ENCODE data around the gene NCOA3.
"Not testable (repeated sequence)": the region's sequence is repeated elsewhere in the genome, so short reads cannot be mapped to it uniquely, and the experiment has no call there.

Gene NCOA3

GRCh38 chr20:47541355-47541922 lies 39.8 kb downstream of the NCOA3 start:
- DNase-seq: no peak

DNA sequence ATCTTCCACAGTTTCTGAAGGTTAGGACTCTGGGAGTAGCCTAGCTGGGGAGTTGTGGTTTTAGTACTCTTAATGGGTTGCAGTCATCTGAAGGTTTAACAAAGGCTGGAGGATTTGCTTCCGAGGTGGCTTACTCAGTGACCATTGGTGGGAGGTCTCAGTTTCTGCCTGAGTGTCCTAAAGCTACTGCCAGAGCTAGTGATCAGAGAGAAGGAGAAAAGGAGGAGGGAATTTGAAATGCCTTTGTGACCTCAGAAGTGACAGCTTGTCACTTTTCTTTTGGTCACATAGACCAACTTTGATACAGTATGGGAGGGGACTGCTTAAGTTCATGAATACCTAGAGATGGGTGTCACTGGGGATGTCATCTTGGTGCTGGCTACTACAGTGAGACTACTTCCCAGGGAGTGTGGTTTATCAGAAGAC lies 41.3 kb downstream of the NCOA3 start:
- no peak for DNase-seq

GRCh38 chr20:47544240-47544639 lies 42.6 kb downstream of the NCOA3 start:
- no peak for DNase-seq

- DNase-seq: no peak
Observed at GRCh38 chr20:47544852-47545251, 43.2 kb downstream of the NCOA3 start.

GRCh38 chr20:47545499-47545898 lies 43.8 kb downstream of the NCOA3 start:
- no peak for DNase-seq

DNA sequence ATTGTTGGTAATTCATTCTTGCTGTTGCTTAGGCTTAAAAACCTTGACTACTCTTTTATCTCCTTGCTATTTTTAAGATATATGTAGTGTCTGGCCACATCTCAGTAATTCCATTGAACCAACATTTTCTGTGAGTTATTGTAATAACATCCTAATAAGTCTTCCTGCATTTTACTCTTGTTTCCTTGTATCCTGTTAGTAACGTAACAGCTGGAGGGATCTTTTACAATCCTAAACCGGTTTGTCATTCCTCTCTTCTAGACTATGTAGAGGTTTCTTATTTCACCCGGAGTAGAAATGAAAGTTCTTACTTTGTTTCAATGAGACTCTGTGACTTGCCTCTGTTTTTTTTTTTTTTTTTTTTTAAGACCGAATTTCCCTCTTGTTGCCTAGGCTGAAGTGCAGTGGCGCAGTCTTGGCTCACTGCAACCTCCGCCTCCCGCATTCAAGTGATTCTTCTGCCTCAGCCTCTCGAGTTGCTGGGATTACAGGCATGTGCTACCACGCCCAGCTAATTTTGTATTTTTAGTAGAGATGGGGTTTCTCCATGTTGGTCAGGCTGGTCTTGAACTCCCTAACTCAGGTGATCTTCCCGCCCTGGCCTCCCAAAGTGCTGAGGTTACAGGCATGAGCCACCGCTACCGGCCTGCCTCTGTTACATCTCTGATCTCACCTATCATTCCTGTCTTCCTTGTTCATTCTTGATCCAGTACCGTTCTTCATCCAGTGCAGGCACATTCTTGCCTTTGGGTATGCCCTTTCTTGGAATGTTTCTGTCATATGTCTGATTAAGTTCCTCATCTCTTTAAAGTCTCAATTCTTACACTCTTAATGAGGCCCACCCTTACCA lies 44.7 kb downstream of the NCOA3 start:
- peak; percentile 56 for DNase-seq

DNA sequence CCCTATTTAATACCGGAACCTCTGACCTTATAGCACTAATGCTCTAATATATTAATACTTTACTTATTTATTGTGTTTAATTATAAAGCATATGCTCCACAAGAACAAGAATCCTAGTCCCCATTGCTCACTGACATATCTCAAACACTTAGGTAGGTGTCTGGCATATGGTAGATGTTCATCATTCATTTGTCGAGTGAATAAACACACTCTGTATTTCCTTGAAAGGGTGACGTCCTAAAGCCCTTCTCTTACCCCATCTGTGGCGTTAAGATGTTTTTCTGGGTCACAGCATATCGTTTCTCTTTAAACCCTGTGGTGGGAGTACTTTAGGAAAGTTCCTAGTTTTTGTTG lies 45.3 kb downstream of the NCOA3 start:
- no peak for DNase-seq

GRCh38 chr20:47549671-47550070 lies 48.0 kb downstream of the NCOA3 start:
- DNase-seq: no peak

- no peak for DNase-seq
Observed at GRCh38 chr20:47551222-47551621, 49.5 kb downstream of the NCOA3 start.

DNA sequence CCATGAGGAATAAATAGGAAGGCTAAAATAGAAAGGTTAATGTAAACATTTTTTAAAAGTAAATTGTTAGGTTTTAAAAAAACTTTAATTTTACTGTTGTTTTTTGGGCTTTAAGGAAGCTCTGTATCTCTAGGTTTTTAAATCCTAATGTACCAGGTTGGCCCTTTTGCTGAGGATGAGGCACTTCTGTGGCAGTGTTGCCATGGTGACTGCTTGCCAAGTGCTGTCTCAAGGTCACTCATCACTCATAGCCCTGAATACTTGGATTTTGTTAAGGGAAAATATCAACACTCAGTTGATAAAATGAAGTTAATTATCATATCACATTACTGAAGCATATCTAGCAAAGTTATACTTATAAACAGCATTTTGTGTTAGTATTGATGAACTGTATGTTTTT lies 50.2 kb downstream of the NCOA3 start:
- DNase-seq: no peak

GRCh38 chr20:47552996-47553395 lies 51.3 kb downstream of the NCOA3 start:
- no peak for DNase-seq

GRCh38 chr20:47553594-47554235 lies 52.0 kb downstream of the NCOA3 start:
- not testable (repeated sequence) for DNase-seq

- DNase-seq: not testable (repeated sequence)
Observed at GRCh38 chr20:47554283-47554682, 52.6 kb downstream of the NCOA3 start.

- DNase-seq: no peak
Observed at GRCh38 chr20:47557218-47557617, 55.5 kb downstream of the NCOA3 start.

GRCh38 chr20:47557791-47558190 lies 56.1 kb downstream of the NCOA3 start:
- no peak for DNase-seq

GRCh38 chr20:47558295-47559066 lies 56.8 kb downstream of the NCOA3 start:
- DNase-seq: no peak

GRCh38 chr20:47559141-47559540 lies 57.5 kb downstream of the NCOA3 start:
- DNase-seq: no peak

GRCh38 chr20:47561180-47561579 lies 59.5 kb downstream of the NCOA3 start:
- no peak for DNase-seq

DNA sequence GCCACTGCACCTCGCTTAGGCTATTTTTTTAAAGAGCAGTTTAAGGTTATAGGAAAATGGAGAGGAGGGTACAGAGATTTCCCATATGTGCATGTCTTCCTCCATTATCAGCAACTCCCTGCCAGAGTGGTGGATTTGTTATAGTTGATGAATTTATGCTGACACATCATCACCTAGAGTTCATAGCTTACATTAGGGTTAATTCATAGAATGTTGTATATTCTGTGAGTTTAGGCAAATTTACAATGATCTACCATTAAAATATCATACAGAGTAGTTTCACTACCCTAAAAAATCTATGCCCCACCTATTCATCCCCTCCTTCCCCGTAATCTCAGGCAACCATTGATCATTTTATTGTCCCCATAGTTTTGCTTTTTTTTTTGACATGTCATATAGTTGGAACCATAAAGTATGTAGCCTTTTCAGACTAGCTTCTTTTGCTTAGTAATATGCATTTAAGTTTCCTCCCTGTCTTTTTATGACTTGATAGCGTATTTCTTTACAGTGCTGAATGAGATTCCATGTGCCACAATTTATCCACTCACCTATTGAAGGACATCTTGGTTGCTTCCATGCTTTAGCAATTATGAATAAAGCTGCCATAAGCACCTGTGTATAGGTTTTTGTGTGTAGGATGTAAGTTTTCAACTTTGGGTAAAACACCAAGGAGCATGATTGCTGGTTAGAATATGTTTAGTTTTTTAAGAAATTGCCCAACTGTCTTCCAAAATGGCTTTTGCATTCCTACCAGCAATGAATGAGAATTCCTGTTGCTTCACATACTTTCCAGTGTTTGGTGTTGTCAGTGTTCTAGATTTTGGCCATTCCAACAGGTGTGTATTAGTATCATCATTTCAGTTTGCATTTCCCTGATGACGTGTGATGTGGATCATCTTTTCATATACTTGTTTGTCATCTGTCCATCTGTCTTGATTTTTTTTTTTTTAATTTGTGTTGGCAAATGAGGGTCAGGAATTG lies 60.2 kb downstream of the NCOA3 start:
- DNase-seq: no peak

DNA sequence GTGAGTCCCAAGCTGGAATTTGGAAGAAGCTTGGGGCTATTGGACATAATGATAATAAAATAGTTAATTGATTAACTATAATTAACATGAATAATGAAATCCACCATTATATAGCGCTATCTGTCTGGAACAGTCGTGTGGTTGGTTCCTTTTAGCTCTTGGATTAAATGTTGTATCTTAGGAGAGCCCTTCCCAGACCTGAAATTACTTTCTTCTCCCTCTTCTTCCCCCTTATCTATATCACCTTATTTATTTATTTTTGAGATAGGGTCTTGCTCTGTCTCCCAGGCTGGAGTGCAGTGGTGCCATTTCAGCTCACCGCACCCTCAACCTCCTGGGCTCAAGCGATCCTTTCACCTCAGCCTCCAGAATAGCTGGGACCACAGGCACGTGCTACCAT lies 64.6 kb downstream of the NCOA3 start:
- DNase-seq: no peak

DNA sequence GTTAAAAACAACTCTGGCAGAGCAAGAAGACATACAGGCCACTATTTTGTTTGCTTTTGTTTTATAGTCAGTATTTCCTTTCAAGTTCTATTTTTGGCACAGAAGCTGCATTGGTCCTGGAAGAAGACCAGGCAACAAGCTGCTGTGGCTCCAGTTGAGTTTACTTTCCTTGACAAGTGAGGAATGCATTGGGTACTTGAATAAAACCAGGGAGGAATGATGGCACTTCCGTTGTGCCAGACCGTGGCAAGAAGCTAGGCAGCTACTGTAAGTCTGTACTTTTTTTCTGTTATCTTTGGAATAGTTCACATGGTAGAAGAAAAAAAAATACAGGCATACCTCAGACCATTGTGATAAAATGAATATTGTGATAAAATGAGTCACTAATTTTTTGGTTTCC lies 66.3 kb downstream of the NCOA3 start:
- DNase-seq: peak; percentile 46

DNA sequence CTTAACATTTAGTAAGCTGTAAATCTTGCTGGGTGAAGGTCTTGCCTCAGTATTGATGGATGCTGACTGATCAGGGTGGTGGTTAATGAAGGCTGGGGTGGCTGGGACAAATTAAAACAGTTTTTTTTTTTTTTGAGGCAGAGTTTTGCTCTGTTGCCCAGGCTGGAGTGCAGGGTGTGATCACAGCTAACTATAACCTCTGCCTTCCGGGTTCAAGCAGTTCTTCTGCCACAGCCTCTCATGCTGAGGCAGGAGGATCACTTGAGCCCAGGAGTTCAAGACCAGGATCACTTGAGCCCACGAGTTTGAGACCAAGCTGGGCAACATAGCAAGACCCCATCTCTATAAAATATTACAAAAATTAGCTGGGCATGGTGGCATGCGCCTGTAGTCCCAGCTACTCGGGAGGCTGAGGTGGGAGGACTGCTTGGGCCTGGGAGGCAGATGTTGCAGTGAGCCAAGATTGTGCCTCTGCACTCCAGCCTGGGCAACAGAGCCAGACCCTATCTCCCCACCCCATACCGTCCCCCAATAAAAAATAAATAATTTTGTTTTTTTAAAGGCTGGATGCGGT lies 67.2 kb downstream of the NCOA3 start:
- DNase-seq: no peak

Measured in amniotic stem cell (primary cell).